AG04450 (cell line): Measurements from ENCODE around the gene TMEM156. TPM values are rescaled to one million over a fixed set of nuclear protein-coding genes. Genes with fewer than 3 reads are reported as not detected.

Experiments
- CTCF ChIA-PET: fragments of 300-600, 350-600 bp; formaldehyde crosslinking; extraction: SDS; loops from one replicate; lab custom pipeline; 2022; ENCODE audit warnings: antibody characterized with exemption, inconsistent platforms; lab: Charles Lee
- POLR2A ChIA-PET: fragments of 350-600 bp; formaldehyde crosslinking; extraction: SDS; loops from one replicate; lab custom pipeline; 2021; ENCODE audit warnings: antibody characterized with exemption, inconsistent platforms; lab: Yijun Ruan, JAX
- DNase-seq: peaks from one replicate; pipeline ENCODE4 v3.0.0-alpha.2; 2011; ENCODE audit warnings: low read depth, low spot score
- H3K27ac ChIP-seq: one replicate; pipeline ENCODE4 v1.5.1; 2012; ENCODE audit warnings: low read depth, low read length, control low read depth
- H3K27me3 ChIP-seq: one replicate; pipeline ENCODE4 v1.6.0; 2012; ENCODE audit warnings: low read length; ENCODE audit not compliant: control insufficient read depth, insufficient read depth
- H3K4me3 ChIP-seq: 2 replicates; pipeline ENCODE4 v1.5.1; 2011; ENCODE audit warnings: mild to moderate bottlenecking, low read depth, low read length, control low read depth
- H3K9me3 ChIP-seq: 2 replicates; pipeline ENCODE4 v1.5.1; 2012; ENCODE audit warnings: low read length; ENCODE audit not compliant: control insufficient read depth, insufficient read depth
- CTCF ChIP-seq: IDR thresholded peaks from 2 replicates; pipeline ENCODE4 v1.5.1; 2011; ENCODE audit warnings: low read depth, low read length, control low read depth, inconsistent platforms
- polyA plus RNA-seq: library from polyadenylated mRNA; depleted of rRNA; stranded (reverse); fragments of >200 nt; gene quantifications from 2 replicates; pipeline ENCODE4 v1.2.3, GENCODE V29; 2011

Gene TMEM156
- polyA plus RNA-seq, 1 experiment, result 2.3 TPM

GRCh38 chr4:39066371-39066770 lies 34.2 kb upstream of the TMEM156 start:
- no peak for DNase-seq
- Histone ChIP-seq H3K9me3 (no peaks in the 10 kb centered on the region), H3K27ac (no peak overlapping the region), H3K4me3 (no peak overlapping the region), H3K27me3 (no peaks in the 10 kb centered on the region)
- ChIA-PET POLR2A (no interaction called here), CTCF (interaction anchor here (0.6 kb wide), 1 partner anchor 142 kb away, joined by 3 read pairs; no protein-coding TSS in a partner anchor)
- no peak for TF ChIP-seq CTCF

GRCh38 chr4:39063430-39063829 lies 31.2 kb upstream of the TMEM156 start:
- CTCF ChIA-PET, result no interaction called here
- TF ChIP-seq CTCF, result no peak
- no peak for DNase-seq
- Histone ChIP-seq H3K27me3 (no peaks in the 10 kb centered on the region), H3K4me3 (no peak overlapping the region), H3K9me3 (no peaks in the 10 kb centered on the region), H3K27ac (no peak overlapping the region)
- POLR2A ChIA-PET, result interaction anchor here (0.6 kb wide), 1 partner anchor 21 kb away, joined by 4 read pairs; no protein-coding TSS in a partner anchor

GRCh38 chr4:39062770-39063097 lies 30.5 kb upstream of the TMEM156 start:
- no peak overlapping the region for H3K27ac ChIP-seq
- ChIA-PET CTCF (no interaction called here), POLR2A (interaction anchor here (0.6 kb wide), 1 partner anchor 21 kb away, joined by 4 read pairs; no protein-coding TSS in a partner anchor)
- no peak for TF ChIP-seq CTCF
- DNase-seq, result no peak
- no peak overlapping the region for H3K4me3 ChIP-seq
- no peaks in the 10 kb centered on the region for H3K9me3 ChIP-seq
- no peaks in the 10 kb centered on the region for H3K27me3 ChIP-seq

GRCh38 chr4:39062094-39062769 lies 30.0 kb upstream of the TMEM156 start, which contains the start of gene KLHL5:
KLHL5 (plus strand) TSS chr4:39062232; CDS start chr4:39062653, 421 bp downstream.
- no peak for DNase-seq
- CTCF ChIA-PET, result no interaction called here

More at GRCh38 chr4:39062094-39062769, 30.0 kb upstream of the TMEM156 start, which contains the start of gene KLHL5:
- no peak for TF ChIP-seq CTCF
- Histone ChIP-seq H3K27me3 (no peaks in the 10 kb centered on the region), H3K4me3 (no peak within 1 kb of the TSS), H3K9me3 (no peaks in the 10 kb centered on the region), H3K27ac (no peak within 1 kb of the TSS)
- POLR2A ChIA-PET, result no interaction called here
